ENCODE data around the gene GATAD2A.

The GATAD2A gene

GRCh38 chr19:19549804-19550464 lies 144.5 kb downstream of the GATAD2A start:
- DNase-seq: no peak

GRCh38 chr19:19550485-19550929 lies 145.0 kb downstream of the GATAD2A start:
- DNase-seq: no peak

DNA sequence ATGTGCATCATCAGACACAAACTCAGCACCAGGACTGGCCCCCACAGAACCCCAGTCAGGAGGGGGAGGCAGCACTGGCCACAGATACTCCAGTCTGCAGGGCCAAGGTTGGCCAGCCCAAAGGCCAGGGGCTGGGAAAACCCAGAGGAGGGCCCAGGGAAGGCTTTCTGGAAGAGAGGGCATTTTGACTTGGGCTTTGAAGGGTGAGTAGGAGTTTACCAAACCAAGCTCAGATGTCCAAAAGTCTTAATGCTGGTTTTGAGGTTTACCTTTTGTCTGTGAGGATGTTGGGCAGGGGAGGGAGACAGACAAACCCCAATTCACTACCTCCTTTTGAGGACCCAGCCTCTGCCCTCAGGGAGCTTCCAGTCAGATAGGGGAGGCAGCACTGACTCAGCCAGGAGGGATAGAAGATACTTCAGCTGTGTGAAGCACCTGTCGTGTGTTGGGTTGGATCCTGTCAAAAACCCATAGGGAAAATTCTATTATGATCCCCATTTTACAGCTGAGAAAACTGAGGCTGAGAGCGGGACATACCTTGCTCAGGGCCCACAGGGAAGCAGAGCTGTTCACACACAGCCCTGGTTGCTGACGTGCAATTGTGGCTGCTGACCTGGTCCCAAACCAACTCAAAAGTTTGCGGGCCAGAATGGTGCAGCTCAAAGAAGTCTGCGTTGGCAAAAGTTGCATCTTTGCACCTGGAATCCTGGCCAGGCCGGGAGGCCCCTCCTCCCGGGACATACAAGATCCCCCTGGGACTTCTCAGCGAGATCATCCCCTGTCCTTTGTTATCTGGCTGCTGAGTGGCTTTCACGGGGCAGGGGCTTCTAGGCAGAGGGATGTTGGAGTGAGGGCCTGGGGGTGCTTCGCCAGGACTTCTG lies 145.7 kb downstream of the GATAD2A start:
- no peak for DNase-seq

- no peak for DNase-seq
These were observed 146.3 kb downstream of the GATAD2A start for GRCh38 chr19:19551853-19552192.

DNA sequence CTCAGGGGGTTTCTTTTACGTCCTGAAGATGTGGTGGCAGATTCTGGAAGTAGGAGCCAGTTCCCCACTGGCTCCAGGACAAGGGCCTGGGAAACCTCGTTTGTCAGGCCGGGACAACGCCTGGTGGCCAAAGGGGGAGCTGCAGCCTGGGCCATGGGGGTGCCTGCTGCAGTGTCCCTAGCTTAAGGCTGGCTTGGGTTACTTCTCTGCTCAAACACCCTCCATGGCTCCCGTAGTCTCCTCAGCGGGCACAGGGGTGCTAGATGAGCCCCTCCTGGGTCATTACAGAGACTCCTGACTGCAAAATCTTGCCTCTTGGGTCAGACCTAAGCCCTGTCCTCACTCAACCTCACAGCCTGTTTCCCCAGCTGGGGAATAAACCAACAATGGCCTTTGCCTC lies 147.3 kb downstream of the GATAD2A start:
- peak; percentile 27 for DNase-seq

- DNase-seq: no peak
These were observed 148.2 kb downstream of the GATAD2A start for GRCh38 chr19:19553670-19554069.

- peak; percentile 58 for DNase-seq
These were observed 148.9 kb downstream of the GATAD2A start for GRCh38 chr19:19554074-19555023.

DNA sequence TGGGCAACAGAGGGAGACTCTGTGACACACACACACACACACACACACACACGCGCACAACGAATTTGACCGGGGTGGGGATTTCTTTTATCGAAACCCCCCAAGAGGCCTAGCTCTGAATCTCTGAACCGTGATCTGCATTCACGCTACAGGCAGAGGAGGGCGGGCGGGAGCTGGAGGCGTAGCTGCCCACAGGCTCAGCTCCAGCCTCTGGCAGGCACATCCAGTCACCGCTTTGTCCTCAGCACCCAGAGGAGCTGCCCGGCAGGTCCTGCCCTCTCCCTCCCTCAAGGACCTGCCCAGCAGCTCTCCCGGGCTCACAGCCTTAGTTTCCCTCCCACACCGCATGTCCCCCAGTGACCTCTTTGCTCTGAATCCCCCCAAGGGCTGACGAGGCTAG lies 152.6 kb downstream of the GATAD2A start:
- no peak for DNase-seq
